GM18909 (cell line): ENCODE data around the gene MCM6.
A peak's percentile ranks its signal among the peaks of the same experiment; 100 is the strongest.
"Not testable (repeated sequence)": the region's sequence is repeated elsewhere in the genome, so short reads cannot be mapped to it uniquely, and the experiment has no call there.

ENCODE experiments used
- ATAC-seq: cut with Tn5 transposase; IDR thresholded peaks from one replicate; pipeline ENCODE4 v1.9.1; 2021; ENCODE audit warnings: mild to moderate bottlenecking; ENCODE audit not compliant: unreplicated experiment, poor library complexity

Gene MCM6

GRCh38 chr2:135825131-135825530, 51.1 kb downstream of the MCM6 start:
- ATAC-seq: no peak

- ATAC-seq: no peak
These were observed 53.4 kb downstream of the MCM6 start for GRCh38 chr2:135822855-135823254.

DNA sequence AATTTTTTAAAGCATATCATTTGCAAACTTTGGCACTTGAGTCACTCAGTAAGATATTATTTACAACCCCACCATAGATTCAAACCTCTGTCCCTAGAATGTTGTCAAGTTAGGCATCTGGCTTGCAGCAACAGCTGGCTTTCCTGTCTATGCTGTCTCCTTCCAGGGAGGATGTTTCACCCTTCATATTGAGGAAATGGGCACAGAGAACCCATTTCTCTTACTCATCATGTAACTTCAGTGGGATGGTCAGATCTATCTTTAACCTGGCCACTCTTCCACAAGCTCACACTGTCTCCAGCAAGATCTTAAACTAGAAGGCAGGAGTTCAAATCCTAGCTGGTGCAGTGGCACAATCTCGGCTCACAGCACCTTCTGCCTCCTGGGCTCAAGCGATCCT, 55.1 kb downstream of the MCM6 start:
- no peak for ATAC-seq

DNA sequence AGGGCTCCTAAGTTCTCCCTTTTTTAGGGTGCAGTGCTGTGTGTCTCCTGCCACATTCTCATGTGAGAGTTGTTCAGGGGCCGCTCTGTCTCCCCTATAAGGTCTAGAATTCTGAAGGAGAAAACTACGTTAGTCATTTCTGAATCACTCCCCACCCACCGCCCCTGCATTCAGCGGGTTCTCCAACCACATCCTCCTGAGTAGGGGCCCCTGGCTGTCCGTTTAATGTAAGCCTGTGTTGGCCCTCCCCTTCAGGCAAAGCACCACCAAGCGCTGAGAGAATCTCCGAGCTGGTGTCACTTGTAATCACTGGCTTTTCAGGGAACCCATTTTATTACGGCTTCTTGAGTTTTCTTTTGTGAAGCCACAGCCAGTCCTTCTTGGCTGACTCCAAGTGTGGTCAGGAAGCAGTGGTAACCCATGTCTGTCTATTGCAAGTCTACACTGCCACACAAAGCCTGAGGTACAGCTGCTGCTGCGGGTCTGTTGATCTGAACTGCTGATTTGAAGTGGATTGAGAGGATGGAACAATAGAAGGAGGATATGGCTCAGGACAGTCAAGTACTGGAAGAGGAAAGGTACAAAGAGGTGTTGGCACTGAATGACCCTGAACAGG, 56.1 kb downstream of the MCM6 start:
- peak; percentile 93 for ATAC-seq

DNA sequence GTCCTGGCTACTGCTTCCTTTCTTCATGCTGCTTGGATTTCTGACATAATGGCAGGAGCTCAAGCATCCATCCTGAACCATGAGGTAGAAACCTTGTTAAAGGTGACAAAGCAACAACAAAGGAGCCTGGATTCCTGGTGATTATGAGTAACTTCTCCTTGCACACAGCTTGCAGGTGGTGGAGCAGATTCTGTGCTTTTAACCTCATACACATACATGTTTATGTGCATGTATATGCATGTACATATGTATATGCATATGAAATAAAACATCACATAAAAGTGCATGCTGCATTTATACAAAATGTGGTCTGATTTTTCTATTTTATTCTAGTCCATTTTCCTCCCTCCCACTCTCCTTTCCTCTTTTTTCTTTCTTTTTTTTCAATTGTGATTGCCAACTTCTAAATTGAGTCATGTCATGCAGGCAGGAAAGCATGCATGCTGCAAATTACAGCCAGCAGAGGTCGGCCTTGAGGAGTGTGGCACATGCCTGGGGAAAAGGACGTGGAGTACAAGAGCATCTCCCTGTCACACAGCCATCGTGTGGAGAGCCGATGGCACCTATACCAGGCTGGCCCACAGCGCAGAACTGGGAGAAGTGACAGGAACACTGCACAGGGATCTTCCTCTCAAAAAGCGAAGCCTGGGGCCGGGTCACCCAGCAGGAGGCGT, 57.2 kb downstream of the MCM6 start:
- no peak for ATAC-seq

GRCh38 chr2:135817951-135818350, 58.3 kb downstream of the MCM6 start:
- no peak for ATAC-seq

- no peak for ATAC-seq
These were observed 58.8 kb downstream of the MCM6 start for GRCh38 chr2:135817466-135817865.

DNA sequence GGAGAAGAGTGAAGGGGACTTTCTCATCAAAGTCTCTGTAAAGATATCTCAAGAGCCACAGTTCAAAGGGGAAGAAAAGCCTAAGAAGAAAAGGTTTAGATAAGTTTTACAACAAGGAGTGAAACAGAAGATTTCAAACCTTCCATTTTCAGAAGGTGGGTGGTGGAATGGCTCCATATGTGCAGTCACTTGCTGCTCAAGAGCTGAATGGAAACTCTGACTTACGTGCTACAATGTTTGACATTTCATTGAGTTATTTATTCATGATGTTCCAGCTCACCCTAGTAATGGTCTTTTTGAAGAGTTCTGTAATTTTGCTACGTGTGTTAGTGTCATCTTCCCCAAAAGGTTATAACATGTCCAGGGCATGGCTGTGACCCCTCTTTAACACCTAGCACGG, 61.0 kb downstream of the MCM6 start:
- ATAC-seq: no peak

DNA sequence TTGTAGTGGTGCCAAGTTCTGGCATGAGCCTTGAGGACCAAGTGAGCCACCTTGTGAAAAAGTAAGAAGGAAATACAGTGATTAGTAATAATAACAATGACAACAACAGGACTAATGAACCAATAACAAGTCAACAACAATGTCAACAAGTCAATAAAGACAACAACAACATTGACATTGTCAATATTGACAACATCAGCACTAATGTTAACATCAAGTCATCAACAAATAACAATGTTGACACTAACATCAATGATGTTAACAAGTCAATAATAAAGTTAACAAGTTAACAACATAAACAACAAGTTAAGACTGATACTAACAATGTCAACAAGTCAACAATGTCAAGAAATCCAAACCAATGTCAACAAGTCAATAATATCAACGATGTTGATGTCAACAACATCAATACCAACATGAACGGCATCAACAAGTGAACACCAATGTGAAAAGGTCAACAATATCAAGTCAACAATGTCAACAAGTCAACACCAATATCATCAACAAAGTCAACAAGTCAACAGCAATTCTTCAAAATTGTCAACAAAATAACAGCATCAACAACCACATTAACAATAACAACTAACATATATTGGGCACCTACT, 63.2 kb downstream of the MCM6 start:
- no peak for ATAC-seq

GRCh38 chr2:135807874-135808273, 68.4 kb downstream of the MCM6 start:
- not testable (repeated sequence) for ATAC-seq

DNA sequence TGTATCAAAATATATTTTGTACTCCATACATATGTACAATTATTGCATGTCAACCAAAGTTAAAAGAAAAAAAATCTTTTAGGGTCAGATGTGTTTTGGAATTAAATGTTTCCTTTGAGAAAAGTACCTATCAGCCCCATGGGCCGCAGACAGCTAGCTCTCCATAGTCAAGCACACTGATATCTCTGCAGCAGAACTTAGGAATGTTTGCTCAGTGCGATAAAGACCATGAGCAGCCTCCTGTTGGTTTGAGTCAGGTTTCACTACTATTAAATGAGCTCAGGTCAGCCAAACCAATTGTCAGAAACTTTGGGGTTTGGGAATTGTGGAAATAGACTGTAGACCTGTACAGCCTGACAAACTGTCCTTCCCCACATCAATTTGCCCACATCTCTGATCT, 73.0 kb downstream of the MCM6 start:
- ATAC-seq: no peak

GRCh38 chr2:135802350-135802749, 73.9 kb downstream of the MCM6 start:
- no peak for ATAC-seq

DNA sequence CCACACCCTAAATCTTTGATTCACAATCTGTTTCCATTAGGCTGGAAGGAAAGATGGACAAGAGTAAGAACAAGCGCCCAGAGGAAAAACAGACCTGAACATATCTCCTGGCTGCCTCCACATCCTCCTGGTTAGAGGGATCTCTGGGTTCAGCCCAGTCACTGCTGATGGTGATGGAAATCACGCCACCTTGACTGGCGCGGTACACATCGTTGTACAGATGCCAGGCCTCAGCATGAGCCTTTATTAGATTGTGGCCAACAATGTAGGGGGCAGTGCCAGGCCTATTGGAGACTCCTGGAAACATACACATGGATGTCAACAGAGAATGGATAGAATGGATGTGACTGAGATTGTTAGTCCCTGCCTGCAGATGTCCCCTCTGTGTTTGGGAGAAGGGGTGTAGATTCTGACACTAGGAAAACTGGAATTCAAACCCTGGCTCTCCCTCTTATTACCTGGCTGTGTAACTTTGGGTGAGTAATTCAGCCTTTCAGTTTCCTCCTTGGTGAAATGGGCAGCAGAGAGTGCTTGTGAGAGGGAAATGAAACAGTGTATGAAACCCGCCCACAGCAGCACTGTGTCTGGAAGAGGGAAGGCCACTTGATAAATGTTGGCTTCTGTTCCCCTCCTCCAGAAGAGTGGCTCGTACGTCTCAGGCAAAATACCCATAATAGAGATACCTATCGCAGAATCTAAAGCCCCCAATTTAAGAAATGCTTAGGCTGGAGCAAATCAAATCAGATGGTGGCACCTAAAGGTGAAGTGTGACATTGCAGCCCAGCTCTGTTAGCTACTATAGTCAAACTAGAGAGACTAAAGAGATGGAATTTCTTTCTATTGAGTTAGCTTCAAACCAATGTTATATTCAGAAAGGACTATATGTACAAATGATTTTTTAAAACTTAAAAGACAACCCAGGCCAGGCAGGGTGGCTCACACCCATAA, 75.5 kb downstream of the MCM6 start:
- no peak for ATAC-seq

DNA sequence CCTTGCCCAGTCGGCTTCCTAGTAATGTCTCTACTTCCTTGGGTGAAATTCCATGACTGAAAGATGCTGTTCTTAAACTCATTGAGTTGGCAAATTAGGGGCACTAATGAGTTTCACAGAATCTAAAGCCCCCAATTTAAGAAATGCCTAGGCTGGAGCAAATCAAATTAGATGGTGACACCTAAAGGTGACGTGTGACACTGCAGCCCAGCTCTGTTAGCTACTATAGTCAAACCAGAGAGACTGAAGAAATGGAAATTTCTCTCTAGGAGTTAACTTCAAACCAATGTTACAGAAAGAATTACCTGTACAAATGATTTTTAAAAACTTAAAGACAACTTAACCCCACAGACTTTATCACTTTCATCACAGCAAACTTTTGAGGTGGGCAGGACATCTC, 76.5 kb downstream of the MCM6 start:
- ATAC-seq: no peak

- ATAC-seq: no peak
These were observed 77.5 kb downstream of the MCM6 start for GRCh38 chr2:135798762-135799161.

GRCh38 chr2:135798275-135798705, 78.0 kb downstream of the MCM6 start:
- no peak for ATAC-seq

GRCh38 chr2:135797497-135798274, 78.6 kb downstream of the MCM6 start:
- ATAC-seq: peak; percentile 71

- no peak for ATAC-seq
These were observed 79.6 kb downstream of the MCM6 start for GRCh38 chr2:135796606-135797005.

GRCh38 chr2:135795641-135796040, 80.6 kb downstream of the MCM6 start:
- not testable (repeated sequence) for ATAC-seq
